GM13977 (cell line): ENCODE measurements around the gene CMTM4.
"Not testable (repeated sequence)": the region's sequence is repeated elsewhere in the genome, so short reads cannot be mapped to it uniquely, and the experiment has no call there.

Source experiments
- DNase-seq: peaks from one replicate; pipeline ENCODE4 v3.0.0; 2012; ENCODE audit warnings: low spot score
- in situ Hi-C: fragments of 300-500 bp; cut with MboI; formaldehyde crosslinking; loops from one replicate; pipeline ENCODE4 v1.12.0; 2022; ENCODE audit warnings: low sequenced_read_pairs, low pct_unique_long_range_greater_than_20kb, mixed read lengths, inconsistent platforms; ENCODE audit not compliant: unreplicated experiment
- TF ChIP-seq, protein P1 (sequence below): IDR thresholded peaks from 2 replicates; pipeline ENCODE4 v1.5.1; 2012; ENCODE audit warnings: mild to moderate bottlenecking, control low read depth; ENCODE audit not compliant: insufficient read depth; ENCODE audit errors: extremely low read depth, missing control alignments

The CMTM4 gene

DNA sequence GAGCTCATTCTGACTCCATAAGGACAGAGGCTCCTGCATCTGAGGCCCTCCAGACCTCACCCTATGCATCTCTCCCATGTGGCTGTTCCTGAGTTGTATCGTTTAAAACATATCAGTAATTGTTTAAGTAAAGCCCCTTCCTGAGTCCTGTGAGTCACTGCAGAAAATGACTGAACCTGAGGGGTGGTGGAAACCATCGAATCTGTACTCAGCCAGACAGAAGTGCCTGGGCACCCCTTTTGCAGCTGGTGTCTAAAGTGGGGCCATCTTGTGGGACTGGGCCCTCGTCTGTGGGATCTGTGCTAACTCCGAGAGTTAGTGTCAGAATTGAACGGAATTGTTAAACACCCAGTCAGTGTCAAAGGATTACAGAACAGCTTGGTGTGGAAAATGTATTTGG is 66.7 kb downstream of the CMTM4 start:
- in situ Hi-C loops = no loop called here
- DNase-seq = no peak
- TF ChIP-seq, protein P1, sequence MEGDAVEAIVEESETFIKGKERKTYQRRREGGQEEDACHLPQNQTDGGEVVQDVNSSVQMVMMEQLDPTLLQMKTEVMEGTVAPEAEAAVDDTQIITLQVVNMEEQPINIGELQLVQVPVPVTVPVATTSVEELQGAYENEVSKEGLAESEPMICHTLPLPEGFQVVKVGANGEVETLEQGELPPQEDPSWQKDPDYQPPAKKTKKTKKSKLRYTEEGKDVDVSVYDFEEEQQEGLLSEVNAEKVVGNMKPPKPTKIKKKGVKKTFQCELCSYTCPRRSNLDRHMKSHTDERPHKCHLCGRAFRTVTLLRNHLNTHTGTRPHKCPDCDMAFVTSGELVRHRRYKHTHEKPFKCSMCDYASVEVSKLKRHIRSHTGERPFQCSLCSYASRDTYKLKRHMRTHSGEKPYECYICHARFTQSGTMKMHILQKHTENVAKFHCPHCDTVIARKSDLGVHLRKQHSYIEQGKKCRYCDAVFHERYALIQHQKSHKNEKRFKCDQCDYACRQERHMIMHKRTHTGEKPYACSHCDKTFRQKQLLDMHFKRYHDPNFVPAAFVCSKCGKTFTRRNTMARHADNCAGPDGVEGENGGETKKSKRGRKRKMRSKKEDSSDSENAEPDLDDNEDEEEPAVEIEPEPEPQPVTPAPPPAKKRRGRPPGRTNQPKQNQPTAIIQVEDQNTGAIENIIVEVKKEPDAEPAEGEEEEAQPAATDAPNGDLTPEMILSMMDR = no peak

DNA sequence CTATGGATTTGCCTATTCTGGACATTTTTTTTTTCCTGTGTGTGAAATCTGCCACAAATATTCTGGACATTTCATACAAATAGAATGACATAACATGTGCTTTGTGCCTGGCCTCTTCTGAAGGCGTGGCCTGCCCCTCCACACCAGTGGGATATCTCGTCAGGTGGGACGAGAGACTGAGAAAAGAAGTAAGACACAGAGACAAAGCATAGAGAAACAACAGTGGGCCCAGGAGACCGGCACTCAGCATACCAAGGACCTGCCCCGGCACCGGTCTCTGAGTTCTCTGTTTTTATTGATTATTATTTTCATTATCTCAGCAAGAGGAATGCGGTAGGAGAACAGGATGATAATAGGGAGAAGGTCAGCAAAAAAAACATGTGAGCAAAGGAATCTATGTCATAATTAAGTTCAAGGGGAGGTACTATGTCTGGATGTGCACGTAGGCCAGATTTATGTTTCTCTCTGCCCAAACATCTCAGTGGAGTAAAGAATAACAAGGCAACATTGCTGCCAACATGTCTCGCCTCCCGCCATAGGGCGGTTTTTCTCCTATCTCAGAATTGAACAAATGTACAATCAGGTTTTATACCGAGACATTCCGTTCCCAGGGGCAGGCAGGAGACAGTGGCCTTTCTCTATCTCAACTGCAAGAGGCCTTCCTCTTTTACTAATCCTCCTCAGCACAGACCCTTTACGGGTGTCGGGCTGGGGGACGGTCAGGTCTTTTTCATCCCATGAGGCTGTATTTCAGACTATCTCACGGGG is 68.7 kb downstream of the CMTM4 start:
- not testable (repeated sequence) for DNase-seq

DNA sequence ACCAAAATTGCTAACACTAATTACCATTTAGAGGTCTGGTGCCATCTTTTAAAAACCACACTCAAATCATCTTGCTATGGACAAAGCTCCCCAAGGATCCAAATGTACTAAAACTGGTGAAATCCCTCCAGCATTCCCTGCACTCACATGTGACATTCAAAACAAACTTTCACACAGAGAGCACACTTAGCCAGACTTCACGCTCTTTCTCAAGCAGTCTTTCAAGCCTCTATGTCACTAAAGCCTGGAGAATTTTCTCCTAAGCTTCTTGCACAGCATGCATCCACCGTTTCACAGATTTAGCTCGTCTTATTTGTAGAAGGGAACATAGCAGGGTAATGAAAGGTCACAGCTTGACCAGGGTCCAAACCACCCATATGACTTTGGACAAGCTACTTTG is 72.8 kb downstream of the CMTM4 start:
- in situ Hi-C loops = no loop called here
- no peak for DNase-seq
- TF ChIP-seq, protein P1 = no peak

More for the DNA sequence above, 68.7 kb downstream of the CMTM4 start:
- in situ Hi-C loops = not testable (repeated sequence)

DNA sequence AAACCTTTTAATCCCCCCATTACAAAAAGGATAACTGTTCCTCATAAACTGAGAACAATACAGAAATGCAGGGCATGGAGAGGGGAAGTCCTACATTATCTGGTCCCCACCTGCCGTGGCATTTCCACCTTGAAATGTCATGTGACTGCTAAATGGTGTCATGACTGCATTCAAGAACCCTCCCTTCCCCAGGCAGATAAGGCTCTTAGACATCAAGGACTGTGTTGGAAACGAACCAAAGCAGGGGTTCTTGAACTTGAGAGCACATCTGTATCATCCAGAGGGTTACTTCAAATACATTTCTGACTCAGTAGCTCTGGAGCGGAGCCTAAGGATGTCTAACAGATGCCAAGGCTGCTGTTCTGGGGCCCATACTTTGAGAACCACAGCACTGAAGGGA is 73.7 kb downstream of the CMTM4 start:
- in situ Hi-C loops = no loop called here
- DNase-seq = no peak
- TF ChIP-seq, protein P1 = no peak

DNA sequence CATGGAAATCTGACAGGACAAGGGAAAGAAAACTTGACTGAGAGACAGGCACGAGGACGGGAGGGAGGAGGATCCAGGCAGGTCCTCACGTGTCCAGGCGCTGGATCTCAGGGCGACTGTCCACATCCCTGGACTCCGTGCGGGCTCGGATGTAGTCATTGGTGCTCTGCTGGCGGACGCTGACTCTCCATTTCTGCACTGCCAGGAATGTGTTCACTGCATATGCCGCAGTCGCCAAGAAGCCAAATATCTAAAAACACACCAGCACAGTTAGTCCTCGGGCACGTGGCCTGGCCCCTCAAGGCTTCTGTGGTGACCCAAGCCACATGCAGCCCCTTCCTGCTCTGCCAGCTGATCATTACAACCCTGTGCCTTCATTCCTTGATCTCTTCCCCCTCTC is 74.6 kb downstream of the CMTM4 start:
- TF ChIP-seq, protein P1 = no peak
- no peak for DNase-seq
- in situ Hi-C loops = no loop called here

DNA sequence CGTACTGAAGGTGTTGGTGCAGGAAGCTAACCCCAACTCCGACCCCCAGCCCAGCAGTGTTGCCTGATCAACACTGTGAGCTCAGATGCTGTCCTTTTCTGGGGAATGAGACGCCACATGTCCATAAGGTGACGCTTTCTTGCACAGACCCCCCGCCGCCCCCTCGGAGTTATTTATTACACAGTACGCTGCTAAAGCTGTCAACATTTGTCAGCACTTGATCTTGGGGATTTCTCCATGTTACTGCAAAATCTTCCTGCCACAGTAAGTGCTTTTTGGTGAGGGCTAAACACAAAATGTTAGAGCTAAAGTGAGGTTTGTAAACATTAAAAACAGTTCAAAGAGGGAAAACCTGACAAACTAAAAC is 76.1 kb downstream of the CMTM4 start:
- in situ Hi-C loops = no loop called here
- DNase-seq = no peak
- TF ChIP-seq, protein P1 = no peak

DNA sequence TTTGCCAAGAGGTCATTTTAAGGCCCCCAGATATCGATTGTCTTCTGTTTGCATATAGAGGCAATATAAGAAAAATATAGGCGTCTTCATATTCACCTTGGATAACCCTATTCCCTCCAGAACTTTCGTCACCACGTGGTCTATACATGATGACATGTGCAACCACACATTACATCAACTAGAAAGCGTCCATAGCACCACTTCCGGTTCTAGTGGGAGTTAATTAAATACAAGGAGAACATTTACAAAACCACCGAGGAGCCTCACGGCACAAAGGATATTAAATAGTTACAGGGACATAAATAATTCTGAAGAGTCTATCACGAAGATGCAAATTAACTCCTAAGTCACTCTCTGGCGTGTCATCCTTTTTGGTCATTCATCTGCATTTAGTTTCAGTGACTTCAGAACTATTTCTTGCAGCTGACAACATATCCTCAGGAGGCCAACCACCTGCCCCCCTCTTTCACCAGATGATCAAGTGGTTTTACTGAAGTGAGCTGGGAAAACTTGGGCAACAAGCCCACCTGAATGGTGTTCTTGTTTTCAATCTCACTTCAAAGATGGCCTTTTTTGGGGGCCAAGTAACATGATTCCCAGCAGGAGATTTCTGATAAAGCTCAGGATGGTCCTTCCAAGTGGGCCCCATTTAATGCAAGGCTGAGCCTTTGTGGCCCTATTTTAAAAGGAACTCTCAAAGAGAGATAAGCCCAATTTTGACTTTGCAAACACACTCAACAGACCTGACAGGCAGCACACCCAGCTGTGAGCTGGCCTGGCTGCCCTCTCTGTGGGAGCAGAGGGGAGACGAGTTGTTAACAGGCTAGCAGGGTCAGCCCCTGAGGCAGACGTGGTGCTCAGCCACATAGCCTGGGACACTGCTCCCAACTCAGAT is 76.8 kb downstream of the CMTM4 start:
- DNase-seq = peak; percentile 65
- TF ChIP-seq, protein P1 = no peak
- in situ Hi-C loops = no loop called here
